ENCODE data around the gene YPEL5.

- no peak for TF ChIP-seq CTCF (IDR thresholded peaks at IDR 0.05 in 2 of 3, conservative IDR thresholded peaks at IDR 0.05 in 1 of 3; ENCODE audit: control insufficient read depth in 2 of 3, extremely low read depth in 1 of 3, insufficient read depth in 1 of 3, low read depth in 3 of 3, low read length in 3 of 3)
- no peak for TF ChIP-seq POLR2A (IDR thresholded peaks at IDR 0.05; ENCODE audit: low read depth, low read length)
- TF ChIP-seq SP1 (IDR thresholded peaks at IDR 0.05; ENCODE audit: low read depth, low read length) = no peak
- TF ChIP-seq ZNF24 (IDR thresholded peaks at IDR 0.05) = no peak
- no peak for TF ChIP-seq ZNF274 (IDR thresholded peaks at IDR 0.05; ENCODE audit: insufficient read depth, insufficient read length)
- TF ChIP-seq ELK1 (IDR thresholded peaks at IDR 0.05; ENCODE audit: low read depth, low read length) = no peak
- TF ChIP-seq CEBPZ (IDR thresholded peaks at IDR 0.05; ENCODE audit: low read depth, low read length) = no peak
- no peak for TF ChIP-seq TAF1 (IDR thresholded peaks at IDR 0.05; ENCODE audit: borderline replicate concordance, low read depth, low read length)
- TF ChIP-seq SIN3A (IDR thresholded peaks at IDR 0.05; ENCODE audit: low read depth, low read length) = no peak
- no peak for TF ChIP-seq MTA2 (IDR thresholded peaks at IDR 0.05; ENCODE audit: low read depth)
- TF ChIP-seq EGR1 (IDR thresholded peaks at IDR 0.05; ENCODE audit: borderline replicate concordance in 1 of 2, low read depth in 2 of 2, low read length in 2 of 2) = no peak
- TF ChIP-seq SPI1 (IDR thresholded peaks at IDR 0.05; ENCODE audit: borderline replicate concordance, insufficient read depth, low read depth, low read length) = no peak
- no peak for TF ChIP-seq MXI1 (IDR thresholded peaks at IDR 0.05; ENCODE audit: low read depth, low read length)
- no peak for TF ChIP-seq NFYB (IDR thresholded peaks at IDR 0.05; ENCODE audit: insufficient read depth, low read depth, low read length)
Observed at GRCh38 chr2:30136764-30137444, 9.9 kb upstream of the YPEL5 start.

Measured in GM12878 (cell line).